ENCODE measurements around the gene URB1. TPM values are rescaled to one million over a fixed set of nuclear protein-coding genes. Genes with fewer than 3 reads are reported as not detected.

The URB1 gene
- total and polyA plus RNA-seq, 11 donors: 4.6 to 26.0 (median 11.1) TPM

- whole genome bisulfite sequencing, 4 donors: 88 to 93% (median 91%) methylated on average over 7 of the region's 7 CpGs
- intact Hi-C loops (cut with DNase I): loop anchor here in 1 of 10 donors (5.0 kb wide), 2 partner anchors 46 to 111 kb away; partner anchors contain the start of gene URB1
These were observed 111.3 kb downstream of the URB1 start for GRCh38 chr21:32281531-32281930.

GRCh38 chr21:32279377-32279680 is 113.5 kb downstream of the URB1 start:
- Histone ChIP-seq H3K27ac (peak overlapping the region in 10 of 12 donors; percentile 29 to 78 (median 62)), H3K36me3 (peaks cover 0 to 5% (median 0%) of the 10 kb centered on the region in 9 donors), H3K27me3 (no peaks in the 10 kb centered on the region), H3K4me1 (peaks cover 7 to 22% (median 17%) of the 10 kb centered on the region in 12 donors), H3K9me3 (no peaks in the 10 kb centered on the region), H3K4me3 (peak overlapping the region; percentile 70 to 99 (median 79))
- TF ChIP-seq POLR2A (IDR thresholded peaks at IDR 0.05) (no peak), CTCF (IDR thresholded peaks at IDR 0.05) (no peak)
- intact Hi-C loops (cut with DNase I): loop anchor here in 3 of 10 donors (5.0 to 10.0 kb wide), 2 partner anchors 323 to 325 kb away; no protein-coding TSS in a partner anchor
- DNase-seq: no peak
- 5 to 9% (median 7%) methylated on average over 10 of the region's 10 CpGs for WGBS, 4 donors
- ATAC-seq: no peak

More at GRCh38 chr21:32281531-32281930, 111.3 kb downstream of the URB1 start:
- no peaks in the 10 kb centered on the region for H3K36me3 ChIP-seq
- no peaks in the 10 kb centered on the region for H3K9me3 ChIP-seq
- ATAC-seq (no peak), DNase-seq (no peak)
- H3K4me3 ChIP-seq: no peak overlapping the region
- H3K27me3 ChIP-seq: no peaks in the 10 kb centered on the region
- H3K4me1 ChIP-seq: peaks cover 7 to 22% (median 17%) of the 10 kb centered on the region in 12 donors
- TF ChIP-seq CTCF (IDR thresholded peaks at IDR 0.05) (no peak), POLR2A (IDR thresholded peaks at IDR 0.05) (no peak)
- no peak overlapping the region for H3K27ac ChIP-seq

GRCh38 chr21:32278518-32279376 is 114.1 kb downstream of the URB1 start, which contains the start of gene MIS18A:
TSS of gene MIS18A (minus strand) at chr21:32279049. CDS start at chr21:32279014, 35 bp downstream.
- WGBS, 4 donors: 0 to 1% (median 0%) methylated on average over 48 to 69 of the region's 69 CpGs
- Histone ChIP-seq H3K4me1 (peaks cover 7 to 22% (median 17%) of the 10 kb centered on the region in 12 donors), H3K27me3 (no peaks in the 10 kb centered on the region), H3K36me3 (peaks cover 0 to 8% (median 2%) of the 10 kb centered on the region in 9 donors), H3K27ac (peak within 1 kb of the TSS in 10 of 12 donors; percentile 31 to 78 (median 62)), H3K4me3 (peak within 1 kb of the TSS; percentile 70 to 99 (median 79)), H3K9me3 (no peaks in the 10 kb centered on the region)
- DNase-seq: peak; percentile 95 to 98 (median 95)
- intact Hi-C loops (cut with DNase I): loop anchor here in 3 of 10 donors (5.0 to 10.0 kb wide), 2 partner anchors 324 to 326 kb away; no protein-coding TSS in a partner anchor
- TF ChIP-seq POLR2A (IDR thresholded peaks at IDR 0.05) (peak in 1 of 2 donors; percentile 51), CTCF (IDR thresholded peaks at IDR 0.05) (peak in 4 of 12 donors; percentile 10 to 45 (median 21))
- peak; percentile 95 to 98 (median 98) for ATAC-seq

- Histone ChIP-seq H3K4me1 (peaks cover 7 to 22% (median 17%) of the 10 kb centered on the region in 12 donors), H3K27ac (peak overlapping the region in 1 of 12 donors; percentile 69), H3K9me3 (no peaks in the 10 kb centered on the region), H3K27me3 (no peaks in the 10 kb centered on the region), H3K36me3 (peaks cover 0 to 12% (median 8%) of the 10 kb centered on the region in 9 donors), H3K4me3 (peak overlapping the region; percentile 70 to 99 (median 79))
- DNase-seq: no peak
- intact Hi-C loops (cut with DNase I): loop anchor here in 3 of 10 donors (5.0 to 10.0 kb wide), 2 partner anchors 324 to 327 kb away; no protein-coding TSS in a partner anchor
- no peak for TF ChIP-seq CTCF (IDR thresholded peaks at IDR 0.05)
- no peak for TF ChIP-seq POLR2A (IDR thresholded peaks at IDR 0.05)
- WGBS, 4 donors: 2 to 3% (median 3%) methylated on average over 9 of the region's 9 CpGs
- no peak for ATAC-seq
These were observed 114.7 kb downstream of the URB1 start for GRCh38 chr21:32278103-32278502.

Data from heart left ventricle (tissue), 16 donors.